Uterus (tissue), 2 donors: ENCODE measurements around the gene CEBPE.

Experiments used
- POLR2A ChIP-seq, 2 donors: fragments of 450-650 bp; IDR thresholded peaks; one replicate each; pipeline ENCODE4 v1.6.1; 2016; ENCODE audit warnings: antibody characterized with exemption in 2 of 2, mild to moderate bottlenecking in 1 of 2, moderate library complexity in 1 of 2
- TF ChIP-seq, protein P1 (sequence below), 4 experiments: fragments of 200-600 bp in 2 of 4; fragments of 450-650 bp in 2 of 4; sonication (generic) in 2 of 4; IDR thresholded peaks; one replicate each; pipeline ENCODE4 v1.5.1; 2016 to 2019; ENCODE audit warnings: antibody characterized with exemption in 4 of 4, mild to moderate bottlenecking in 2 of 4, moderate library complexity in 1 of 4

DNA sequence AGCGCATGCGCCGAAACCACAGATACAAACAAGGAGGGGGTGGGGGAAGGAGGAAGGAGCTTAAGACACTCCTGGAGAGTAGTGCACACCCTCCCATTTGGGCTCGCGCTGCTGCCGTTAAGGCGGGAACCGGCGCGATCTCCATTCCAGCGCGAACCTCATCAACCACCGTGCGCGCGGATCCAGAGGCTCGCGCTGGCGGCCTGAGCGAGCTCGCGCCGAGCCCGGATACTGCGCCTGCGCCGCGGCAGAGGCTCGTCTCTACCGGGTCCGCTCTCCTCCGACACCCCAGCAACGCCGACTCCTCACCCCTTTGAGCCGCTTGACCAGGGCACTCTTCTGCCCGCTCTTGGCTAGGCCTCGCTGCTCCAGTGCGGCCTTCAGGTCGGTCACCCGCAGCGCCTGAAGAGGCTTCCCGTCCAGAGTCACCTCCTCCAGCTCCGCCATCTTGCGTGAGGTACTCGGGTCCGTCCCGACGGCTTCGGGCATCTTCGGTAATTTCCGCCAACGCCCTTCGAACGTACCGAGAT is 24.3 kb downstream of the CEBPE start, which contains the start of gene ACIN1:
- TF ChIP-seq, protein P1, sequence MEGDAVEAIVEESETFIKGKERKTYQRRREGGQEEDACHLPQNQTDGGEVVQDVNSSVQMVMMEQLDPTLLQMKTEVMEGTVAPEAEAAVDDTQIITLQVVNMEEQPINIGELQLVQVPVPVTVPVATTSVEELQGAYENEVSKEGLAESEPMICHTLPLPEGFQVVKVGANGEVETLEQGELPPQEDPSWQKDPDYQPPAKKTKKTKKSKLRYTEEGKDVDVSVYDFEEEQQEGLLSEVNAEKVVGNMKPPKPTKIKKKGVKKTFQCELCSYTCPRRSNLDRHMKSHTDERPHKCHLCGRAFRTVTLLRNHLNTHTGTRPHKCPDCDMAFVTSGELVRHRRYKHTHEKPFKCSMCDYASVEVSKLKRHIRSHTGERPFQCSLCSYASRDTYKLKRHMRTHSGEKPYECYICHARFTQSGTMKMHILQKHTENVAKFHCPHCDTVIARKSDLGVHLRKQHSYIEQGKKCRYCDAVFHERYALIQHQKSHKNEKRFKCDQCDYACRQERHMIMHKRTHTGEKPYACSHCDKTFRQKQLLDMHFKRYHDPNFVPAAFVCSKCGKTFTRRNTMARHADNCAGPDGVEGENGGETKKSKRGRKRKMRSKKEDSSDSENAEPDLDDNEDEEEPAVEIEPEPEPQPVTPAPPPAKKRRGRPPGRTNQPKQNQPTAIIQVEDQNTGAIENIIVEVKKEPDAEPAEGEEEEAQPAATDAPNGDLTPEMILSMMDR (IDR thresholded peaks at IDR 0.05), result no peak
- TF ChIP-seq POLR2A (IDR thresholded peaks at IDR 0.05), result peak; percentile 53 to 92
